K562 (cell line): Measurements from ENCODE around the gene ZNF562. TPM values are rescaled to one million over a fixed set of nuclear protein-coding genes. Genes with fewer than 3 reads are reported as not detected.

ENCODE experiments used
- CREBBP ChIP-seq: IDR thresholded peaks from one replicate; pipeline ENCODE4 v1.6.1; 2012; ENCODE audit warnings: low read depth, mild to moderate bottlenecking, control low read depth, inconsistent platforms, low read length
- POU5F1 ChIP-seq: fragments of 150-350 bp; IDR thresholded peaks from 2 replicates; pipeline ENCODE4 v1.6.1; 2014; ENCODE audit warnings: borderline replicate concordance, low read length, low read depth, mild to moderate bottlenecking; ENCODE audit not compliant: partially characterized antibody
- polyA plus RNA-seq, 8 experiments: library from polyadenylated mRNA; depleted of rRNA in 4 of 8; stranded (reverse) in 5 of 8; unstranded in 3 of 8; fragments of >200 nt; fragmentation: Nextera tagmentation in 2 of 8; fragmentation: Illumina TruSeq in 1 of 8; extraction: Ambion mirVana in 2 of 8; extraction: Trizol in 1 of 8; gene quantifications; 2 replicates each; pipeline versions ENCODE4 v1.2.1 to v1.2.3, GENCODE V29; 2011 to 2014; ENCODE audit warnings: inconsistent platforms in 1 of 8, missing spikeins in 1 of 8
- total RNA-seq, 7 experiments: library from RNA; depleted of rRNA in 6 of 7; stranded (reverse); fragments of >200 nt in 6 of 7; fragmentation: Illumina TruSeq in 2 of 7; extraction: Trizol in 2 of 7; gene quantifications; 2 replicates each; pipeline versions ENCODE4 v1.2.1 to v1.2.3, GENCODE V29; 2011 to 2021; ENCODE audit warnings: low replicate concordance in 1 of 7
- TF ChIP-seq, protein P1 (sequence below): IDR thresholded peaks from 2 replicates; pipeline ENCODE4 v1.6.1; 2011; ENCODE audit warnings: borderline replicate concordance, low read depth, mild to moderate bottlenecking, moderate library complexity, low read length; ENCODE audit not compliant: insufficient read depth, poor library complexity, severe bottlenecking
- TF ChIP-seq, protein P2 (sequence below): sonication (generic); formaldehyde crosslinking; IDR thresholded peaks from 2 replicates; pipeline ENCODE4 v1.8.0; 2022; ENCODE audit warnings: mild to moderate bottlenecking, low read depth, missing genetic modification reagents
- TF ChIP-seq, protein P3 (sequence below): sonication (generic); formaldehyde crosslinking; IDR thresholded peaks from 2 replicates; pipeline ENCODE4 v1.9.0; 2022; ENCODE audit warnings: mild to moderate bottlenecking, missing genetic modification reagents
- TF ChIP-seq, protein P4 (sequence below): fragments of 450-650 bp; IDR thresholded peaks from 2 replicates; pipeline ENCODE4 v1.7.1; 2018; ENCODE audit warnings: mild to moderate bottlenecking, low read depth; ENCODE audit not compliant: partially characterized antibody

The ZNF562 gene
- total and polyA plus RNA-seq, 9 of the 15 experiments (the other 6 are each of a cell fraction or from before 2014, with no cell fraction given), result 11.8 to 46.9 (median 20.8) TPM

DNA sequence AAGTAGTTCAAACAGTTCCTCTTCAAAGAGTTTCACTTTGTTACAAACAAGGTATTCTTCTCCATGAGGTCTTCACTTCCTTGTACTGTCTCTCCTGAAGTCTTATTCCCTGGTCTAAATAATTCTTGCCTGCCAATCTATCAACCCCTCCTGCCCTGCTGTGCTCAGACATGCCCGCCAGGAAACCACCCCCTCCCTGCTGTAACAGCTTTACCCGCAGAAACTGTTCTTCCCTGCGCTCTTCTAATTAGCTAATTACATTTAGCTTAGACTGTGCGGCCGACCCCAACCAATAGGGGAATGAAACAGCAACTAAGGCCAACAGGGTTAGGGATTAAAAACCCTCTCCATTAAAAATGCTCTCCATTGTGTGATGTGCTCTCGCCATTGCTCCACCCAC, 47.0 kb upstream of the ZNF562 start (continued):
- TF ChIP-seq, protein P1, sequence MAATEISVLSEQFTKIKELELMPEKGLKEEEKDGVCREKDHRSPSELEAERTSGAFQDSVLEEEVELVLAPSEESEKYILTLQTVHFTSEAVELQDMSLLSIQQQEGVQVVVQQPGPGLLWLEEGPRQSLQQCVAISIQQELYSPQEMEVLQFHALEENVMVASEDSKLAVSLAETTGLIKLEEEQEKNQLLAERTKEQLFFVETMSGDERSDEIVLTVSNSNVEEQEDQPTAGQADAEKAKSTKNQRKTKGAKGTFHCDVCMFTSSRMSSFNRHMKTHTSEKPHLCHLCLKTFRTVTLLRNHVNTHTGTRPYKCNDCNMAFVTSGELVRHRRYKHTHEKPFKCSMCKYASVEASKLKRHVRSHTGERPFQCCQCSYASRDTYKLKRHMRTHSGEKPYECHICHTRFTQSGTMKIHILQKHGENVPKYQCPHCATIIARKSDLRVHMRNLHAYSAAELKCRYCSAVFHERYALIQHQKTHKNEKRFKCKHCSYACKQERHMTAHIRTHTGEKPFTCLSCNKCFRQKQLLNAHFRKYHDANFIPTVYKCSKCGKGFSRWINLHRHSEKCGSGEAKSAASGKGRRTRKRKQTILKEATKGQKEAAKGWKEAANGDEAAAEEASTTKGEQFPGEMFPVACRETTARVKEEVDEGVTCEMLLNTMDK, result no peak
- TF ChIP-seq, protein P2, sequence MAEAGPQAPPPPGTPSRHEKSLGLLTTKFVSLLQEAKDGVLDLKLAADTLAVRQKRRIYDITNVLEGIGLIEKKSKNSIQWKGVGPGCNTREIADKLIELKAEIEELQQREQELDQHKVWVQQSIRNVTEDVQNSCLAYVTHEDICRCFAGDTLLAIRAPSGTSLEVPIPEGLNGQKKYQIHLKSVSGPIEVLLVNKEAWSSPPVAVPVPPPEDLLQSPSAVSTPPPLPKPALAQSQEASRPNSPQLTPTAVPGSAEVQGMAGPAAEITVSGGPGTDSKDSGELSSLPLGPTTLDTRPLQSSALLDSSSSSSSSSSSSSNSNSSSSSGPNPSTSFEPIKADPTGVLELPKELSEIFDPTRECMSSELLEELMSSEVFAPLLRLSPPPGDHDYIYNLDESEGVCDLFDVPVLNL (CRISPR knock-in tag), result no peak
- TF ChIP-seq, protein P3, sequence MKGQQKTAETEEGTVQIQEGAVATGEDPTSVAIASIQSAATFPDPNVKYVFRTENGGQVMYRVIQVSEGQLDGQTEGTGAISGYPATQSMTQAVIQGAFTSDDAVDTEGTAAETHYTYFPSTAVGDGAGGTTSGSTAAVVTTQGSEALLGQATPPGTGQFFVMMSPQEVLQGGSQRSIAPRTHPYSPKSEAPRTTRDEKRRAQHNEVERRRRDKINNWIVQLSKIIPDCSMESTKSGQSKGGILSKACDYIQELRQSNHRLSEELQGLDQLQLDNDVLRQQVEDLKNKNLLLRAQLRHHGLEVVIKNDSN (CRISPR knock-in tag), result no peak
- TF ChIP-seq POU5F1 (no peak), CREBBP (no peak)
- TF ChIP-seq, protein P4, sequence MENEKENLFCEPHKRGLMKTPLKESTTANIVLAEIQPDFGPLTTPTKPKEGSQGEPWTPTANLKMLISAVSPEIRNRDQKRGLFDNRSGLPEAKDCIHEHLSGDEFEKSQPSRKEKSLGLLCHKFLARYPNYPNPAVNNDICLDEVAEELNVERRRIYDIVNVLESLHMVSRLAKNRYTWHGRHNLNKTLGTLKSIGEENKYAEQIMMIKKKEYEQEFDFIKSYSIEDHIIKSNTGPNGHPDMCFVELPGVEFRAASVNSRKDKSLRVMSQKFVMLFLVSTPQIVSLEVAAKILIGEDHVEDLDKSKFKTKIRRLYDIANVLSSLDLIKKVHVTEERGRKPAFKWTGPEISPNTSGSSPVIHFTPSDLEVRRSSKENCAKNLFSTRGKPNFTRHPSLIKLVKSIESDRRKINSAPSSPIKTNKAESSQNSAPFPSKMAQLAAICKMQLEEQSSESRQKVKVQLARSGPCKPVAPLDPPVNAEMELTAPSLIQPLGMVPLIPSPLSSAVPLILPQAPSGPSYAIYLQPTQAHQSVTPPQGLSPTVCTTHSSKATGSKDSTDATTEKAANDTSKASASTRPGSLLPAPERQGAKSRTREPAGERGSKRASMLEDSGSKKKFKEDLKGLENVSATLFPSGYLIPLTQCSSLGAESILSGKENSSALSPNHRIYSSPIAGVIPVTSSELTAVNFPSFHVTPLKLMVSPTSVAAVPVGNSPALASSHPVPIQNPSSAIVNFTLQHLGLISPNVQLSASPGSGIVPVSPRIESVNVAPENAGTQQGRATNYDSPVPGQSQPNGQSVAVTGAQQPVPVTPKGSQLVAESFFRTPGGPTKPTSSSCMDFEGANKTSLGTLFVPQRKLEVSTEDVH, result no peak
